Activated CD4-positive, alpha-beta memory T cell treated with anti-CD3 and anti-CD28 coated beads, Interleukin-2, amount 10 ng/mL, durations not matched to agents 7 days and 5 days (primary cell): Measurements from ENCODE around the gene LAMC1. TPM values are rescaled to one million over a fixed set of nuclear protein-coding genes. Genes with fewer than 3 reads are reported as not detected.

Experiments used
- CTCF ChIA-PET: fragments of 350-600 bp; sonication (Branson Sonifier 250); formaldehyde crosslinking; loops from one replicate; lab custom pipeline; 2021; ENCODE audit warnings: antibody characterized with exemption, inconsistent platforms; lab: Charles Lee
- POLR2A ChIA-PET: fragments of 350-600 bp; sonication (Branson Sonifier 250); formaldehyde crosslinking; loops from one replicate; lab custom pipeline; 2021; ENCODE audit warnings: antibody characterized with exemption; lab: Charles Lee
- DNase-seq: peaks from one replicate; pipeline ENCODE4 v3.0.0-alpha.2; 2020
- H3K27ac Mint-ChIP-seq: one replicate; pipeline ENCODE4 v1.8.0; 2021; ENCODE audit warnings: mild to moderate bottlenecking, mixed read lengths
- H3K27me3 Mint-ChIP-seq: one replicate; pipeline ENCODE4 v1.8.0; 2021; ENCODE audit warnings: mixed read lengths
- H3K36me3 Mint-ChIP-seq: one replicate; pipeline ENCODE4 v1.8.0; 2021; ENCODE audit warnings: low read depth, mixed read lengths
- H3K4me1 Mint-ChIP-seq: one replicate; pipeline ENCODE4 v1.8.0; 2021; ENCODE audit warnings: mixed read lengths
- H3K4me3 Mint-ChIP-seq: one replicate; pipeline ENCODE4 v1.8.0; 2021; ENCODE audit warnings: mild to moderate bottlenecking, mixed read lengths
- H3K9me3 Mint-ChIP-seq: one replicate; pipeline ENCODE4 v1.8.0; 2021; ENCODE audit warnings: mixed read lengths
- total RNA-seq, 2 experiments: library from RNA; stranded (reverse); gene quantifications; one replicate each; pipeline ENCODE4 v1.2.3, GENCODE V29; 2021

LAMC1 gene
- total RNA-seq, 2 experiments from 2014 or later: 0.53 TPM; not detected in 1

- DNase-seq: no peak
- Mint-ChIP-seq H3K9me3 (no peaks in the 10 kb centered on the region), H3K27ac (no peak overlapping the region), H3K36me3 (no peaks in the 10 kb centered on the region), H3K4me3 (no peak overlapping the region), H3K4me1 (no peaks in the 10 kb centered on the region), H3K27me3 (peaks cover 1% of the 10 kb centered on the region)
- CTCF ChIA-PET: no interaction called here
- POLR2A ChIA-PET: no interaction called here
Observed at GRCh38 chr1:183125279-183125999, 102.2 kb downstream of the LAMC1 start.

GRCh38 chr1:183126000-183126366 is 102.8 kb downstream of the LAMC1 start:
- CTCF ChIA-PET: no interaction called here
- H3K27me3 Mint-ChIP-seq: peaks cover 1% of the 10 kb centered on the region
- no peak overlapping the region for H3K4me3 Mint-ChIP-seq
- no peak overlapping the region for H3K27ac Mint-ChIP-seq
- no peaks in the 10 kb centered on the region for H3K36me3 Mint-ChIP-seq
- POLR2A ChIA-PET: no interaction called here
- H3K9me3 Mint-ChIP-seq: no peaks in the 10 kb centered on the region
- H3K4me1 Mint-ChIP-seq: no peaks in the 10 kb centered on the region
- no peak for DNase-seq

GRCh38 chr1:183126528-183126927 is 103.3 kb downstream of the LAMC1 start:
- H3K27ac Mint-ChIP-seq: no peak overlapping the region
- peaks cover 1% of the 10 kb centered on the region for H3K27me3 Mint-ChIP-seq
- POLR2A ChIA-PET: no interaction called here
- H3K9me3 Mint-ChIP-seq: no peaks in the 10 kb centered on the region
- CTCF ChIA-PET: no interaction called here
- no peaks in the 10 kb centered on the region for H3K4me1 Mint-ChIP-seq
- no peaks in the 10 kb centered on the region for H3K36me3 Mint-ChIP-seq
- H3K4me3 Mint-ChIP-seq: no peak overlapping the region
- no peak for DNase-seq

GRCh38 chr1:183129921-183130690 is 106.9 kb downstream of the LAMC1 start:
- ChIA-PET POLR2A (no interaction called here), CTCF (no interaction called here)
- DNase-seq: no peak
- no peaks in the 10 kb centered on the region for H3K4me1 Mint-ChIP-seq
- H3K4me3 Mint-ChIP-seq: no peak overlapping the region
- H3K9me3 Mint-ChIP-seq: no peaks in the 10 kb centered on the region
- H3K27ac Mint-ChIP-seq: no peak overlapping the region
- no peaks in the 10 kb centered on the region for H3K36me3 Mint-ChIP-seq
- H3K27me3 Mint-ChIP-seq: no peaks in the 10 kb centered on the region

GRCh38 chr1:183131166-183131565 is 107.9 kb downstream of the LAMC1 start:
- no peak for DNase-seq
- Mint-ChIP-seq H3K4me3 (no peak overlapping the region), H3K4me1 (no peaks in the 10 kb centered on the region), H3K9me3 (no peaks in the 10 kb centered on the region), H3K36me3 (no peaks in the 10 kb centered on the region), H3K27me3 (no peaks in the 10 kb centered on the region), H3K27ac (no peak overlapping the region)
- POLR2A ChIA-PET: no interaction called here
- CTCF ChIA-PET: no interaction called here

GRCh38 chr1:183135336-183135735 is 112.1 kb downstream of the LAMC1 start:
- CTCF ChIA-PET: no interaction called here

GRCh38 chr1:183137782-183138181 is 114.6 kb downstream of the LAMC1 start:
- Mint-ChIP-seq H3K27ac (no peak overlapping the region), H3K27me3 (peaks cover 23% of the 10 kb centered on the region), H3K9me3 (no peaks in the 10 kb centered on the region), H3K4me1 (no peaks in the 10 kb centered on the region), H3K36me3 (no peaks in the 10 kb centered on the region), H3K4me3 (no peak overlapping the region)
- DNase-seq: no peak
- POLR2A ChIA-PET: no interaction called here
- CTCF ChIA-PET: no interaction called here

More at GRCh38 chr1:183135336-183135735, 112.1 kb downstream of the LAMC1 start:
- peaks cover 12% of the 10 kb centered on the region for H3K27me3 Mint-ChIP-seq
- H3K4me1 Mint-ChIP-seq: no peaks in the 10 kb centered on the region
- H3K9me3 Mint-ChIP-seq: no peaks in the 10 kb centered on the region
- no peak for DNase-seq
- no peak overlapping the region for H3K4me3 Mint-ChIP-seq
- POLR2A ChIA-PET: no interaction called here
- H3K36me3 Mint-ChIP-seq: no peaks in the 10 kb centered on the region
- H3K27ac Mint-ChIP-seq: no peak overlapping the region

- Mint-ChIP-seq H3K9me3 (no peaks in the 10 kb centered on the region), H3K4me3 (no peak overlapping the region), H3K27me3 (peaks cover 26% of the 10 kb centered on the region), H3K36me3 (no peaks in the 10 kb centered on the region), H3K4me1 (no peaks in the 10 kb centered on the region), H3K27ac (no peak overlapping the region)
- no peak for DNase-seq
- ChIA-PET CTCF (no interaction called here), POLR2A (no interaction called here)
Observed at GRCh38 chr1:183138301-183138700, 115.1 kb downstream of the LAMC1 start.

- no peak for DNase-seq
- no peak overlapping the region for H3K27ac Mint-ChIP-seq
- CTCF ChIA-PET: no interaction called here
- no peaks in the 10 kb centered on the region for H3K4me1 Mint-ChIP-seq
- no peaks in the 10 kb centered on the region for H3K36me3 Mint-ChIP-seq
- H3K9me3 Mint-ChIP-seq: no peaks in the 10 kb centered on the region
- peaks cover 31% of the 10 kb centered on the region for H3K27me3 Mint-ChIP-seq
- H3K4me3 Mint-ChIP-seq: no peak overlapping the region
- POLR2A ChIA-PET: no interaction called here
Observed at GRCh38 chr1:183139281-183139942, 116.2 kb downstream of the LAMC1 start.

- H3K4me1 Mint-ChIP-seq: no peaks in the 10 kb centered on the region
- H3K36me3 Mint-ChIP-seq: no peaks in the 10 kb centered on the region
- no peak overlapping the region for H3K27ac Mint-ChIP-seq
- POLR2A ChIA-PET: no interaction called here
- H3K9me3 Mint-ChIP-seq: no peaks in the 10 kb centered on the region
- no peak for DNase-seq
- CTCF ChIA-PET: no interaction called here
- no peak overlapping the region for H3K4me3 Mint-ChIP-seq
- peaks cover 31% of the 10 kb centered on the region for H3K27me3 Mint-ChIP-seq
Observed at GRCh38 chr1:183140633-183141032, 117.4 kb downstream of the LAMC1 start.

GRCh38 chr1:183142171-183142570 is 119.0 kb downstream of the LAMC1 start:
- no peaks in the 10 kb centered on the region for H3K36me3 Mint-ChIP-seq
- H3K27ac Mint-ChIP-seq: no peak overlapping the region
- H3K4me1 Mint-ChIP-seq: no peaks in the 10 kb centered on the region
- H3K9me3 Mint-ChIP-seq: no peaks in the 10 kb centered on the region
- CTCF ChIA-PET: no interaction called here
- H3K27me3 Mint-ChIP-seq: peaks cover 31% of the 10 kb centered on the region
- no peak overlapping the region for H3K4me3 Mint-ChIP-seq
- POLR2A ChIA-PET: no interaction called here
- DNase-seq: no peak

GRCh38 chr1:183143576-183144315 is 120.5 kb downstream of the LAMC1 start:
- ChIA-PET CTCF (no interaction called here), POLR2A (no interaction called here)
- peaks cover 23% of the 10 kb centered on the region for H3K27me3 Mint-ChIP-seq
- H3K9me3 Mint-ChIP-seq: no peaks in the 10 kb centered on the region
- no peaks in the 10 kb centered on the region for H3K4me1 Mint-ChIP-seq
- DNase-seq: no peak
- no peak overlapping the region for H3K27ac Mint-ChIP-seq
- H3K4me3 Mint-ChIP-seq: no peak overlapping the region
- no peaks in the 10 kb centered on the region for H3K36me3 Mint-ChIP-seq

- DNase-seq: no peak
- no peaks in the 10 kb centered on the region for H3K9me3 Mint-ChIP-seq
- H3K36me3 Mint-ChIP-seq: no peaks in the 10 kb centered on the region
- no peak overlapping the region for H3K27ac Mint-ChIP-seq
- CTCF ChIA-PET: no interaction called here
- no peaks in the 10 kb centered on the region for H3K4me1 Mint-ChIP-seq
- POLR2A ChIA-PET: no interaction called here
- H3K27me3 Mint-ChIP-seq: peaks cover 19% of the 10 kb centered on the region
- no peak overlapping the region for H3K4me3 Mint-ChIP-seq
Observed at GRCh38 chr1:183144752-183145151, 121.5 kb downstream of the LAMC1 start.
